GM12872 (cell line): ENCODE data around the gene TOR2A.

Source experiments
- TF ChIP-seq, protein P1 (sequence below): IDR thresholded peaks from 3 replicates; pipeline ENCODE4 v1.5.1; 2011; ENCODE audit warnings: low read depth, mild to moderate bottlenecking, low read length, moderate library complexity; ENCODE audit not compliant: insufficient read depth

The TOR2A gene

DNA sequence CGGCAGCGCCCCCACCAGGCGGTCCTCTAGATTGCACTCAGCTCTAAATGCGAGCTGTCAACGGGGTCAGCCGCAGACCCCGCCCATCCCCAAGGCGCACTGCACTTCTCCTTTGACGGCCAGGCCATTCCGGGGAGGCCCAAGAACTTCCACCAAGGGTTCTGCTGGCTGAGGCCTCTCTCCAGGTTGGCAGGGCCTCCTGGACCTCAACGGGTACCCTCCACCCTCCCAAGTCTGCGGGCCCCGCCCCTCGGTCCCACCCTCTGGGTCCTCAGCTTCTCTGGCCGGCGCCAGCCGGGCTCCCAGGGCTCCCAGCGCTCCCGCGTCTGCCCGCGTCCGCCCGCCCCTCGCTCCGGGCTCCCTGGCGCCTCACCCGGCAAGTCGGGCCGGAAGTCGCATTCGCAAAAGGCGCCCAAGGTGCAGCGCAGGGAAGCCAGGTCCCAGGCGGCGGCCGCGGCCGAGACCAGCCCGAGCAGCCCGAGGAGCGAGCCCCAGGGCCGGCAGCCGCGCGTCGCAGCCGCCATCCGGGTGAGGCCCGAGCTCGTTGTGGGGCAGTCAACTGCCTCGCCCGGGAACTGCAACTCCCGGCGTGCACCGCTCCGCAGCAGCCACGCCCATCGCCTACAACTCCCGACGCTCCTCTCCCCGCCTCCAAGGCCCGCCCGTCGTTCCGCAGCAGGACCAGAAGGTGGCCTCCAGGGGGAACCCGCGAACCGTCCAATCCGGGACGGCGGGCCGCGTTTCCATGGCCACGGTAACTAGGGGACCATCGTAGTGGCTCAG lies at the start of gene TOR2A:
TOR2A (minus strand) TSS at position 548 of the 783 bp plus-strand sequence; CDS start at position 524, 24 bp downstream.
- TF ChIP-seq, protein P1, sequence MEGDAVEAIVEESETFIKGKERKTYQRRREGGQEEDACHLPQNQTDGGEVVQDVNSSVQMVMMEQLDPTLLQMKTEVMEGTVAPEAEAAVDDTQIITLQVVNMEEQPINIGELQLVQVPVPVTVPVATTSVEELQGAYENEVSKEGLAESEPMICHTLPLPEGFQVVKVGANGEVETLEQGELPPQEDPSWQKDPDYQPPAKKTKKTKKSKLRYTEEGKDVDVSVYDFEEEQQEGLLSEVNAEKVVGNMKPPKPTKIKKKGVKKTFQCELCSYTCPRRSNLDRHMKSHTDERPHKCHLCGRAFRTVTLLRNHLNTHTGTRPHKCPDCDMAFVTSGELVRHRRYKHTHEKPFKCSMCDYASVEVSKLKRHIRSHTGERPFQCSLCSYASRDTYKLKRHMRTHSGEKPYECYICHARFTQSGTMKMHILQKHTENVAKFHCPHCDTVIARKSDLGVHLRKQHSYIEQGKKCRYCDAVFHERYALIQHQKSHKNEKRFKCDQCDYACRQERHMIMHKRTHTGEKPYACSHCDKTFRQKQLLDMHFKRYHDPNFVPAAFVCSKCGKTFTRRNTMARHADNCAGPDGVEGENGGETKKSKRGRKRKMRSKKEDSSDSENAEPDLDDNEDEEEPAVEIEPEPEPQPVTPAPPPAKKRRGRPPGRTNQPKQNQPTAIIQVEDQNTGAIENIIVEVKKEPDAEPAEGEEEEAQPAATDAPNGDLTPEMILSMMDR = peak; percentile 98

DNA sequence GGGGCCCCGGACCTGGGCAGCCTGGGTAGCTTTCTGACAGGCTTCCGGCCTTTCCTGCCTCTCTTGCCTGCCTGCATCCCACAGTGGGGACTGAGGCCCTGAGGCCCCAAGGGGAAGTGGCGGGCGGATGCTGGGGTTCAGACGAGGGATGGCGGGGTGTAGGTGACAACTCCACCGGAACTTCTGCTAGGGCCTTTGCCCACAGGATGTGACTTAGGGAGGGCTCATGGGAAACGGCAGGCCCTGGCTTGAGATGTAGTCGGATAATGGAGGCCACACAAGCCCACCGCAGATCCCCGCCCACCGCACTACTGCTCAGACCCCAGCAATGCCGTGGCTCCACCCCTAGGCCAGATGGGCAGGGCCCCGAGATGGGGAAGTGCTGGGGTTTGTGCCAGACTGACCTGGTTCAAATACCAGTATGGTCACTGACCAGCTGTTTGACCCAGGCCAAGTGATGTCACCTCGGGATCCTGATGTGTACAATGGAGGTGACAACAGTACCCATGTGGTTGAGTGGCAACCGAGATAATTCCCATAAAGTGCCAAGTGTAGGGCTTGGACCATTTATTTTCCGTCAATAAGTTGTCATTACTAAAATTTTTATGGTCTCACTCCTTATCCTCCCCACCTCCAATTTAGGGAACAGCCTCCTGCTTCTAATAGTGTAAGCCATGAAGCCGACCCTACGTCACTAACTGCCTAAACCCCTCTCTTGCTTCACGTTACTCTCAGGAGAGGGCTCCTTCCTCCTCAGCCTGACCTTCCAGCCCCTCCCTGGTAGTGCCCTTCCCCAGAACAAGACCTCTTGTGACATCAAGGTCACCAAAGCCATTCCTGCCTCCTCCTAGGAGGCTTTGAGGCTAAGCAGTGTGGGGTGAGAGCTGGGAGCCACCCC lies 48.3 kb upstream of the TOR2A start:
- TF ChIP-seq, protein P1 = no peak

DNA sequence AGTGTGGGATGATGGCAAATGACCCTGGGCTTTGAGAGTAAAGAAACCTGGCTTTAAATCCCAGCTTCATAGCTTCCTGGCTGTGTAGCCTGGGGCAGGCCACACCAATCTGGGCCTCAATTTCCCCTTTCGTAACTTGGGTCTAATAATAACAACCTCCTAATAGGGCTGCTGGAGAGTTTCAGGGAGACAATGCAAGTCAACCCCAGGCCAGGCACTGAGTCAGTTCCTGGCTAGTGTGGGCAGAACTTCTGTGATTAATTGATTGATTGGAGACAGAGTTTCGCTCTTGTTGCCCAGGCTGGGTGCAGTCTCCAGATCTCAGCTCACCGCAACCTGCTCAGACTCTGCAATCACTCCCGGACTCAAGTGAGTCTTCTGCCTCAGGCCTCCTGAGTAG lies 46.7 kb upstream of the TOR2A start:
- TF ChIP-seq, protein P1 = no peak

DNA sequence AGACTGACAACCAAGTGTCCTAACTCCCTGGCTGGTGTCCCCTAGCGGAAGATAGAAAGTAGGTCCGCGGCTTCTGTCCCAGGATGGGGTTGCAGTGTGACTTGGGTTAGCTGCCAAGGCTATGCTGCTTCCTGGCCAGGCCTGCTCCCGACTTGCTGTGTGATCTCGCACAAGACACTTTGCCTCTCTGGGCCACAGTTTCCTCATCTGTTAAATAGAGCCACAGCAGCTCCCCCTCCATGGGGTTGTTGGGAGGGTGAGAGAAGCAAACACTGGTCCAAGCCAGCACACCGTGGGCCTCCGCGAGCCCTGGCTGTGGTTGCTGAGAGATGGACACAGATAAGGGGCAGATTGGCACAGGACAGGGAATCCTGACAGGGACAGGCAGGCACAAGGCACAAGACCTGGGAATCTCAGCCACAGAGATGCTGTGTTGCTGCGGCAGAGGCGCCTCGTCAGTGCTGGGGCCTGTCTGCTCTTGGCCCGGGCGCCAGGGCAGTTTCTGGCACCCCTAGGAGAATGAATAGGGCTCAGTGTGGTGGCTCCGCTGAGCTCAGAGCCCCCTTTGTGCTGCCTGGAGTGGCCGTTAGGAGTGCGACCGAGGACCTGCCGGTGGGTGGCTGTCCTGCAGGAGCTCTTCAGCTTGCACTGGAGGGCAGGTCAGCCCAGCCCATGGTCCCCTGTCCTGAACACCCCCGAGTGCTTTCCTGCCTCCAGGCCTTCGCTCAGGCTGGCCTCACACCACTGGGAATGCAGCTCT lies 45.2 kb upstream of the TOR2A start:
- TF ChIP-seq, protein P1 = no peak

DNA sequence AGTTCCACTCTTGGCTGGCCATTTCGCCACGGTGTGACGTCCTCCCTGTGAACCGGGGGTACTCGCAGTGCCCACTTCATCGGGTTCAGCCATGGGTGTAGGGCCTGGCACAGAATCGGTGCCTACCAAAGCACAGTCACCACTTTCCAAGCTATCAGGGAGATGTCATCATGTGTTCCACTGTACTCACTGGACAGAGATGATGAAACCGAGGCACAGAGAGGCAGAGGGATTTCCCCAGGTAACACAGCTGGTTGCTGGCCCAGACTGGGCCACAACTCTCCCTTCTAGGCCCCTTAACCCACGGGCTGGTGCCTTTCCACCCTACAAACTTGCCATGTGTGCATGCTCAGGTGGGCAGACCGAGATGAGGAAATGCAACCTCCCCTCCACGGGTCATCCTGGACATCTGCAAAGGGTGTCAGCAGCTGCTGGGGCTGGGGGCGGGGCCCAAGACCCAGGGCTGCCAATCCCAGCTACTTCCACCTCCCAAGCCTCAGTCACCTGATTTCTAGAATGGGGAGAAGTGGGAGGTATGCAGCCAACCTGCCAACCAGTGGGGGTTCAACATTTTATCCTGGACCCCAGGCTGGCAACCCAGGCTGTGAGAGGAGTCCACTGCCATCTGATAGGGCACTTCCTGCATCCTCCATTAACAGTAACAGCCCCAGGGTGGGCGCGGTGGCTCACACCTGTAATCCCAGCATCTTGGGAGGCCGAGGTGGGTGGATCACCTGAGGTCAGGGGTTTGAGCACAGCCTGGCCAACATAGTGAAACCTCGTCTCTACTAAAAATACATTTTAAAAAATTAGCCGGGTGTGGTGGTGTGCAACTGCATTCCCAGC lies 44.3 kb upstream of the TOR2A start:
- TF ChIP-seq, protein P1 = no peak

DNA sequence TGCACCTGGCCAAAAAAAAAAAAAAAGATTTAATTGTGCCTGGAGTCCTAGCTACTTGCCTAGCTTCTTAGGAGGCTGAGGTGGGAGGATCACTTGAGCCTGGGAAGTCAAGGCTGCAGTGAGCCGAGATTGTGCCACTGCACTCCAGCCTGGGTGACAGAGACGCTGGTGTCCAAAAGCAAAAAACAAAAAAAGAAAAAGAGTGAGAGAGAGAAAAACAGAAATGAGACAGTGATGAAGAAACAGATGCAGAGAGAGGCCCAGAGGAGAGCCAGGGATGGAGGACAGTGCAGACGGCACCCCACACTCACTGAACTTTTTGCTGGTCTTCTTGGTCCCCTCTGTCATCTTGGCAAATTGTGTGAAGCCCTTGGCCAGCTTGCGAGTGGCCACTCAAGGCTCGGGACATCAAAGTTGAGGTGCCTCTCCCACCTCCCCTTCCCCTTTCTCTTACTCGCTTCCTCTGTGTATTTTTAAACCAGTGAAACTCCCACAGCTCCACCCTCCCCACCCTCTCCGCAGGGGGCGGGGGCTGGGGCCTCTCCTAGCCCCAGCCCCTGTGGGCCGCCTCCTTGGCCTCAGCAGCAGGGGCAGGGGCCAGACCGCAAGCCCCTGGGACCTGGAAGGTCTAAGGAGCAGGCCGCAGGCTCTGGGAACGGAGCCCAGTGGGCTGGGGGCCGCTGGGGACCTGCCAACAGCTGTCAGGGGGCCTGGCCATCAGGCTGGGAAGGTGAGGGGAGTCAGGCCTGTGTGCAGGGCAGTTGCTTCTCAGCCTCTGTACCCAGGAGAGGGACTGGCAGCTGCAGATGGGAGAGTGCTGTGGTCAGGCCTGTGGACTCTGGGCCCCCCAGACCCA lies 43.4 kb upstream of the TOR2A start, which contains the start of gene SH2D3C:
SH2D3C (minus strand) TSS at position 387 of the 856 bp plus-strand sequence; CDS start at position 348, 39 bp downstream.
- TF ChIP-seq, protein P1 = no peak
